Activated CD4-positive, alpha-beta T cell treated with anti-CD3 and anti-CD28 coated beads for 36 hours (primary cell): ENCODE measurements around the gene PTPDC1. TPM values are rescaled to one million over a fixed set of nuclear protein-coding genes. Genes with fewer than 3 reads are reported as not detected.
A peak's percentile ranks its signal among the peaks of the same experiment; 100 is the strongest.
"Not testable (repeated sequence)": the region's sequence is repeated elsewhere in the genome, so short reads cannot be mapped to it uniquely, and the experiment has no call there.

Experiments used
- ATAC-seq: fragments of 200-7000 bp; cut with Tn5 transposase; one replicate; pipeline ENCODE4 v1.10.0; 2021; ENCODE audit warnings: mild to moderate bottlenecking, moderate library complexity
- CTCF ChIA-PET: fragments of 350-600 bp; sonication (Branson Sonifier 250); formaldehyde crosslinking; loops from one replicate; lab custom pipeline; 2021; ENCODE audit warnings: antibody characterized with exemption; lab: Charles Lee
- POLR2A ChIA-PET: fragments of 350-600 bp; sonication (Branson Sonifier 250); formaldehyde crosslinking; loops from one replicate; lab custom pipeline; 2021; ENCODE audit warnings: antibody characterized with exemption, inconsistent platforms; lab: Charles Lee
- DNase-seq: peaks from one replicate; pipeline ENCODE4 v3.0.0-alpha.2; 2020
- H3K27ac Mint-ChIP-seq: one replicate; pipeline ENCODE4 v1.8.0; 2021; ENCODE audit warnings: mixed read lengths
- H3K27me3 Mint-ChIP-seq: one replicate; pipeline ENCODE4 v1.8.0; 2021; ENCODE audit warnings: mixed read lengths
- H3K36me3 Mint-ChIP-seq: one replicate; pipeline ENCODE4 v1.8.0; 2021; ENCODE audit warnings: low read depth, mixed read lengths
- H3K4me1 Mint-ChIP-seq: one replicate; pipeline ENCODE4 v1.8.0; 2021; ENCODE audit warnings: mixed read lengths
- H3K4me3 Mint-ChIP-seq: one replicate; pipeline ENCODE4 v1.8.0; 2021; ENCODE audit warnings: mild to moderate bottlenecking, moderate library complexity, mixed read lengths
- H3K9me3 Mint-ChIP-seq: one replicate; pipeline ENCODE4 v1.8.0; 2021; ENCODE audit warnings: low read depth, mixed read lengths
- intact Hi-C, 2 experiments: fragments of 100-400 bp; cut with DNase I in 1 of 2; cut with micrococcal nuclease in 1 of 2; formaldehyde crosslinking; loops; one replicate each; pipeline versions ENCODE4 v1.14.2 to v1.15.1; 2022 to 2024; cut with DNase I, micrococcal nuclease
- total RNA-seq, 2 experiments: library from RNA; stranded (reverse); gene quantifications; one replicate each; pipeline ENCODE4 v1.2.3, GENCODE V29; 2021

PTPDC1 gene
- total RNA-seq, 2 experiments from 2014 or later = 5.4 to 5.6 TPM

DNA sequence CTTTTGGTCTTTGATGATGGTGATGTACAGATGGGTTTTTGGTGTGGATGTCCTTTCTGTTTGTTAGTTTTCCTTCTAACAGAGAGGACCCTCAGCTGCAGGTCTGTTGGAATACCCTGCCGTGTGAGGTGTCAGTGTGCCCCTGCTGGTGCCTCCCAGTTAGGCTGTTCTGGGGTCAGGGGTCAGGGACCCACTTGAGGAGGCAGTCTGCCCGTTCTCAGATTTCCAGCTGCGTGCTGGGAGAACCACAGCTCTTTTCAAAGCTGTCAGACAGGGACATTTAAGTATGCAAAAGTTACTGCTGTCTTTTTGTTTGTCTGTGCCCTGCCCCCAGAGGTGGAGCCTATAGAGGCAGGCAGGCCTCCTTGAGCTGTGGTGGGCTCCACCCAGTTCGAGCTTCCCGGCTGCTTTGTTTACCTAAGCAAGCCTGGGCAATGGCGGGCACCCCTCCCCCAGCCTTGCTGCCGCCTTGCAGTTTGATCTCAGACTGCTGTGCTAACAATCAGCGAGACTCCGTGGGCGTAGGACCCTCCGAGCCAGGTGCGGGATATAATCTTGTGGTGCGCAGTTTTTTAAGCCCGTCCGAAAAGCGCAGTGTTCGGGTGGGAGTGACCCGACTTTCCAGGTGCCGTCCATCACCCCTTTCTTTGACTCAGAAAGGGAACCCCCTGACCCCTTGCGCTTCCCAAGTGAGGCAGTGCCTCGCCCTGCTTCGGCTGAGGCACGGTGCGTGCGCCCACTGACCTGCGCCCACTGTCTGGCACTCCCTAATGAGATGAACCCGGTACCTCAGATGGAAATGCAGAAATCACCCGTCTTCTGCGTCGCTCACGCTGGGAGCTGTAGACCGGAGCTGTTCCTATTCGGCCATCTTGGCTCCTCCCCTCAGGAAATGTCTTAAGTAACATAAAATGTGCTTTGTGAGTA is 10.2 kb downstream of the PTPDC1 start:
- H3K4me3 Mint-ChIP-seq, H3K36me3 Mint-ChIP-seq, H3K27me3 Mint-ChIP-seq, H3K27ac Mint-ChIP-seq, H3K9me3 Mint-ChIP-seq, DNase-seq, H3K4me1 Mint-ChIP-seq, CTCF ChIA-PET, intact Hi-C loops, POLR2A ChIA-PET, ATAC-seq: not testable (repeated sequence)

DNA sequence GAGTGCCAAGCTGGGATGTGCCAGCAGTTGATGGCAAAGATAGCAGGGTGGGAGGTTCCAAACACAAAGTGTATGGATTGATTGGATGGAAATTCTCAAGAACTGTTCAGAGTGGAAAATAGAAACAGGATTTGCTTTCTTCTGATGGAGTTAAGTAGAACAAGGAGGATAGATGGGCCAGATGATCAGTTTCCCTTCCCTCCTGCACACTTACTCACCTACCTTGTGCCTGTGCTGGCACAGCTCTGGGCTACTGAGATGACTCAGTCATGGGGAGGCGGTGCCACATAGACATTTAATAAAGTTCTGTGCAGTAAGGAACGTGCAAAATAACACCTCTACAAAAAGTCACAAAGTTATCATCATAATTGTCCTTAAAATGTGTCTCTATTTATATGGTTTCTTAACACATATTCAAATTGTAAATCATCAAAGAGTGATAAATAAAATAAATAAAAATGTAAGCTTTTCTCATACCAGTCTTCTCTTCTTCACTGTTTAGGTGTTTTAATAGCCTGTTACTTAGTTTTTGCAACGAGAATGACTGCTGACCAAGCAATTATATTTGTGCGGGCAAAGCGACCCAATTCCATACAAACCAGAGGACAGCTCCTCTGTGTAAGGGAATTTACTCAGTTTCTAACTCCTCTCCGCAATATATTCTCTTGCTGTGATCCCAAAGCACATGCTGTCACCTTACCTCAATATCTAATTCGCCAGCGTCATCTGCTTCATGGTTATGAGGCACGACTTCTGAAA is 12.7 kb downstream of the PTPDC1 start:
- H3K4me1 Mint-ChIP-seq = peaks cover 11% of the 10 kb centered on the region
- no peaks in the 10 kb centered on the region for H3K9me3 Mint-ChIP-seq
- H3K27ac Mint-ChIP-seq = no peak overlapping the region
- peaks cover 6% of the 10 kb centered on the region for H3K36me3 Mint-ChIP-seq
- DNase-seq (peak; percentile 30), ATAC-seq (peak; percentile 83)
- intact Hi-C loops = no loop called here
- ChIA-PET CTCF (interaction anchor here (0.7 kb wide), 1 partner anchor 12 kb away, joined by 4 read pairs; no protein-coding TSS in a partner anchor), POLR2A (no interaction called here)
- no peak overlapping the region for H3K4me3 Mint-ChIP-seq
- no peaks in the 10 kb centered on the region for H3K27me3 Mint-ChIP-seq

DNA sequence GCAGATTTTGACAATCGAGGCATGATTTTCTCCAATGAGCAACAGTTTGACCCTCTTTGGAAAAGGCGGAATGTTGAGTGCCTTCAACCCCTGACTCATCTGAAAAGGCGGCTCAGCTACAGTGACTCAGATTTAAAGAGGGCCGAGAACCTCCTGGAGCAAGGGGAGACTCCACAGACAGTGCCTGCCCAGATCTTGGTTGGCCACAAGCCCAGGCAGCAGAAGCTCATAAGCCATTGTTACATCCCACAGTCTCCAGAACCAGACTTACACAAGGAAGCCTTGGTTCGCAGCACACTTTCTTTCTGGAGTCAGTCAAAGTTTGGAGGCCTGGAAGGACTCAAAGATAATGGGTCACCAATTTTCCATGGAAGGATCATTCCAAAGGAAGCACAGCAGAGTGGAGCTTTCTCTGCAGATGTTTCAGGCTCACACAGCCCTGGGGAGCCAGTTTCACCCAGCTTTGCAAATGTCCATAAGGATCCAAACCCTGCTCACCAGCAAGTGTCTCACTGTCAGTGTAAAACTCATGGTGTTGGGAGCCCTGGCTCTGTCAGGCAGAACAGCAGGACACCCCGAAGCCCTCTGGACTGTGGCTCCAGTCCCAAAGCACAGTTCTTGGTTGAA is 13.6 kb downstream of the PTPDC1 start:
- H3K9me3 Mint-ChIP-seq = no peaks in the 10 kb centered on the region
- ATAC-seq = no peak
- CTCF ChIA-PET = no interaction called here
- no peaks in the 10 kb centered on the region for H3K27me3 Mint-ChIP-seq
- intact Hi-C loops = no loop called here
- POLR2A ChIA-PET = no interaction called here
- peaks cover 11% of the 10 kb centered on the region for H3K4me1 Mint-ChIP-seq
- no peak overlapping the region for H3K27ac Mint-ChIP-seq
- H3K36me3 Mint-ChIP-seq = peaks cover 7% of the 10 kb centered on the region
- no peak overlapping the region for H3K4me3 Mint-ChIP-seq
- no peak for DNase-seq

DNA sequence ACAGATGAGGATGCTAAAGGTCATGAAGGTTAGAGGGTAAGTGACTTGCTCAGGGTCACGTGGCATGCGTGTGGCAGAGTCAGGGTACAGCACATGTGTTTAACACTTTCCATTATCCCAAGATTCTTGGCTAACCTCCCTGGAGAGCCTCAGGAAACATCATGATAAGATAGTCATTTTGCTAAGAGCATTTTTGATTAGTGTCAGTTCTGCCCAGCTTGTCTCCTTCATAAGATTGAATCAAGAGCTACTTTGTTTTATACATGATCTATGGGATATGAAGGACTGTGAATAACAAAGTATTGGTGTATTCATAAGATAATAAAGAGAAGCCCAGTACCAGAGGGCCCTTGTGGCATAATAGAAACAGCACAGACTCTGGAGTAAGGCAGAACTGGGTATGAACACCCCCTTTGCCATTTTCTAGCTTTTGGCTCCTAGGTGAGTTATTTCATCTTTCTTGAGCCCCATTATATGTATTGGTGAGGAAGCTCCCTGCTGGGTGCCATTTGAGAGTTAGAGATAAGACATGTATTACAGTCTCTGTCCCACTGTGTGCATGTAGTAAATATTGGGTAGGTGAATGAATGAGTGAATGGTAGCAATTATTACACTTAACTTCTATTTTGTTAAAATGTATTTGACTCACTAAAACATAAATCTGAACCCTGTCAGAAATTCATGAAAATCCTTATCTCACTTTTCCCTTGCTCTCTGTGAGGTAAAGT is 16.1 kb downstream of the PTPDC1 start:
- intact Hi-C loops = no loop called here
- no peak overlapping the region for H3K4me3 Mint-ChIP-seq
- peaks cover 11% of the 10 kb centered on the region for H3K4me1 Mint-ChIP-seq
- CTCF ChIA-PET = interaction anchor here (0.6 to 1.3 kb wide), 3 partner anchors 22 to 113 kb away, joined by 3 read pairs; no protein-coding TSS in a partner anchor
- ATAC-seq (no peak), DNase-seq (no peak)
- H3K27ac Mint-ChIP-seq = no peak overlapping the region
- peaks cover 8% of the 10 kb centered on the region for H3K36me3 Mint-ChIP-seq
- POLR2A ChIA-PET = no interaction called here
- H3K9me3 Mint-ChIP-seq = no peaks in the 10 kb centered on the region
- H3K27me3 Mint-ChIP-seq = no peaks in the 10 kb centered on the region

DNA sequence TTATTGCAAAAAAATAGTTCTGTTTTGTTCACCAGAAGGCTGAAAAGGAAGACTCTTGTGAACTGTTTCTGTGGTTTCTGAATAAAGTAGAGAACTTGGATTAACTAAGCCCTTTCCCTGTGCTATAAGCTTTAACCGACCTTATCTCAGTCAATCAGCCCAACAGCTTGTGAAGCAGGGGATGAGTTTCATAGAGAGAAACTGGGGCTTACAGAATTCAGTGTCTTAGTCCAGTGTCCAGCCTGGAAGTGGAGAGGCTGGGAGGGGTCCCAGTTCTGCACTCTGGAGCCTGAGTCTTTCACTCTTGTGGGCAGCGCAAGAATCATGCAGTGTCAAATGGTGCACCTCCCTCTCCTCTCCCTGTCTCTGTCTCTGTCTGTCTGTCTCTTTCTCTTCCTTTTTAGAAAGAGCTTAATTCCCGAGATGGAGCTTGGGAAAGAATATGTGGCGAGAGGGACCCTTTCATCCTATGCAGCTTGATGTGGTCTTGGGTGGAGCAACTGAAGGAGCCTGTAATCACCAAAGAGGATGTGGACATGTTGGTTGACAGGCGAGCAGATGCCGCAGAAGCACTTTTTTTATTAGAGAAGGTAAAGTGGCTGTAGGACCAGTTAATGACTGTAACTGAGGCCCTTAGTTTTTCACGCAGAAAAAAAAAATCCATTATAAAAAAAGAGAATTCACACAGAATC is 17.0 kb downstream of the PTPDC1 start:
- CTCF ChIA-PET = interaction anchor here (1.1 kb wide), 1 partner anchor 112 kb away, joined by 3 read pairs; no protein-coding TSS in a partner anchor
- Mint-ChIP-seq H3K27me3 (no peaks in the 10 kb centered on the region), H3K9me3 (no peaks in the 10 kb centered on the region), H3K4me3 (no peak overlapping the region), H3K4me1 (peaks cover 11% of the 10 kb centered on the region), H3K36me3 (peaks cover 8% of the 10 kb centered on the region), H3K27ac (no peak overlapping the region)
- POLR2A ChIA-PET = no interaction called here
- no peak for DNase-seq
- ATAC-seq = no peak
- intact Hi-C loops = no loop called here

DNA sequence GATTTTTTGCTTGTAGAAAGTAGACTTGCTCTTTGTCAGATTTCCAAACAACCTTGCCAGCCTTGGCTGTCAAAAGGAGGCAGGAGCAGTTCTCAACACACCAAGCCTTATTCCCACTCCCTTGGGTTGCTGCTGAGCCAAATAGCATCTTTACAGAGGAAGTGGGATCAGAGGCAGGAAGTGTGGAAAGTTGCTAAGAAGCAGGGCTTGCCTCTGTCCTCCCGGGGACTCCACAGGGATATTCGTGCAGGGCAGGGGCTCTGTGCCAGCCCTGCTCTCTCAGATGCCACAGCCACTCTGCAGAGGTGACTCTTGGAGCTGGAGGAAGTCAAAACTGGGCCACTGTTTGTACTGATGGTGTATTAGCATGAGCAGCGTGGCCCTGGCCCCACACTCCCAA is 24.3 kb downstream of the PTPDC1 start:
- no peak for DNase-seq
- H3K36me3 Mint-ChIP-seq = no peaks in the 10 kb centered on the region

DNA sequence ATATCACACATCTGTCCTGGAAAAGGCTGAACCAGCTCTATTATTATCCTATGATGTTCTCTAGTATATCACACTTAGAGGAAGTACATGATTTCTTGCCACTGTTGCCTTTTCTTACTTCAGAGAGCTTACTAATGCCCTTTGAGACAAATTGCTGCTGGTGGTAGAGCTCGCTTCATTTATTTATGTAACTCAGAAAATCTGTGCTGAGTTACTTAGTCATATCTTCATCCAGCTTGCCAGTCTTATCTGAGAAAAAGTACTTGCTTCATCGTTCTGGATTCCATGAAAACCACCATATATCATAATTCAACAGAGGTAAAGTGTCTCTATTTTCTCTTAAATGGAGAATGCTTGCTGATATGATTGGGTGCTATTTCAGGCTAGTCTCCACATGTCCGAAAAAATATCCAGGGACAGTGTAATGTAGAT is 26.6 kb downstream of the PTPDC1 start:
- POLR2A ChIA-PET = no interaction called here
- Mint-ChIP-seq H3K4me1 (no peaks in the 10 kb centered on the region), H3K4me3 (no peak overlapping the region), H3K9me3 (peaks cover 2% of the 10 kb centered on the region), H3K36me3 (no peaks in the 10 kb centered on the region), H3K27ac (no peak overlapping the region), H3K27me3 (no peaks in the 10 kb centered on the region)
- DNase-seq (no peak), ATAC-seq (no peak)
- intact Hi-C loops = no loop called here
- CTCF ChIA-PET = interaction anchor here (0.6 to 1.1 kb wide), 2 partner anchors 15 to 72 kb away, joined by 3 read pairs; no protein-coding TSS in a partner anchor

More for the DNA sequence above, 24.3 kb downstream of the PTPDC1 start:
- peaks cover 2% of the 10 kb centered on the region for H3K9me3 Mint-ChIP-seq
- intact Hi-C loops = no loop called here
- H3K27ac Mint-ChIP-seq = no peak overlapping the region
- H3K4me1 Mint-ChIP-seq = no peaks in the 10 kb centered on the region
- H3K4me3 Mint-ChIP-seq = no peak overlapping the region
- ChIA-PET POLR2A (no interaction called here), CTCF (interaction anchor here (1.2 kb wide), 1 partner anchor 12 kb away, joined by 4 read pairs; no protein-coding TSS in a partner anchor)
- no peaks in the 10 kb centered on the region for H3K27me3 Mint-ChIP-seq
- no peak for ATAC-seq

DNA sequence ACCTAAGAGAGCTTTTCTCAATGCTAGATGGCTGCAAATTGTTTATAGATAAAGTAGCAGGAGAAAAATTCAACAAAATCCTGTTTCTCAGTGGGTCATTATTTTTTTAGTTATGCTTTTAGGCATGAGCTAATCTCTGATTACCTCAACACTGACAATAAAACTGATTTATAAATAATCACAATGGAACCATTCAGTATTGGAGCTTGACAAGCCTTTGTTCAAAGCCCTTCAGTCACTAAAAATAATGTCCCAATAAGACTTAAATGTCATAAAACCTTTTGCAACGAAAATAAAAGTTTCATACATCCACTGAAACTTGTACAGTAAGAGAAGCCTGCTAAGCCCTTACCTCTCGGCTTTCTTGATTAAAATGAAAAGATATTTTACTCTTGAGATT is 27.2 kb downstream of the PTPDC1 start:
- H3K27ac Mint-ChIP-seq = no peak overlapping the region
- ChIA-PET CTCF (interaction anchor here (1.1 kb wide), 1 partner anchor 14 kb away, joined by 3 read pairs; no protein-coding TSS in a partner anchor), POLR2A (no interaction called here)
- DNase-seq (no peak), ATAC-seq (no peak)
- H3K4me1 Mint-ChIP-seq = no peaks in the 10 kb centered on the region
- H3K27me3 Mint-ChIP-seq = no peaks in the 10 kb centered on the region
- H3K36me3 Mint-ChIP-seq = no peaks in the 10 kb centered on the region
- intact Hi-C loops = no loop called here
- no peak overlapping the region for H3K4me3 Mint-ChIP-seq
- peaks cover 2% of the 10 kb centered on the region for H3K9me3 Mint-ChIP-seq

DNA sequence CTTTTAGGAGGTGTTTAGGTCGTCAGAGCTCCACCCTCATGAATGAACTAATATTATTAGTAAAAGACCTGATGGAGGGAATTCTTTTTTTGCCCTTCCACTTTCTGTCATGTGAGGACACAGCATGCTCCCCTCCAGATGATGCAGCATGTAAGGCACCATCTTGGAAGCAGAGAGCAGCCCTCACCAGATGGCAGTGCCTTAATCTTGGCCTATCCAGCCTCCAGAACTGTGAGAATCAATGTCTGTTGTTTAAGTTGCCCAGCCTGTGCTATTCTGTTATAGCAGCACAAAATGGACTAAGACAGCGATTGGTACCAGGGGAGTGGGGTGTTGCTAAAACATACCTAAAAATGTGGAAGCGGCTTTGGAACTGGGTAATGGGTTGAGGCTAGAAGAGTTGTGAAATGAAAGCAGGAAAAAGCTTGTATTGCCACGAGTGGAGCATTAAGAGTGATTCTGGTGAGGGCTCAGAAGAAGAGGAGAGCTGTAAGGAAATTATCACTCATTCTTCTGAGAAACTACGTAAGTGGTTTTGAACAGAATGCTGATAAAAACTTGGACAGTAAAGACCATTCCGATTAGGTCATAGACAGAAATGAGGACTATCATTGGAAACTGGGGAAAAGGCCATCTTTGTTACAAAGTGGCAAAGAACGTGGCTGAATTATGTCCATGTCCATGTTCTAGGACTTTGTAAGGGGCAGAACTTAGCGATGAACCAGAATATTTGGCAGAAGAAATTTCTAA is 28.6 kb downstream of the PTPDC1 start:
- intact Hi-C loops = no loop called here
- Mint-ChIP-seq H3K4me1 (no peaks in the 10 kb centered on the region), H3K36me3 (no peaks in the 10 kb centered on the region), H3K27ac (no peak overlapping the region), H3K9me3 (peaks cover 2% of the 10 kb centered on the region), H3K4me3 (no peak overlapping the region), H3K27me3 (no peaks in the 10 kb centered on the region)
- CTCF ChIA-PET = no interaction called here
- DNase-seq (no peak), ATAC-seq (no peak)
- POLR2A ChIA-PET = no interaction called here

DNA sequence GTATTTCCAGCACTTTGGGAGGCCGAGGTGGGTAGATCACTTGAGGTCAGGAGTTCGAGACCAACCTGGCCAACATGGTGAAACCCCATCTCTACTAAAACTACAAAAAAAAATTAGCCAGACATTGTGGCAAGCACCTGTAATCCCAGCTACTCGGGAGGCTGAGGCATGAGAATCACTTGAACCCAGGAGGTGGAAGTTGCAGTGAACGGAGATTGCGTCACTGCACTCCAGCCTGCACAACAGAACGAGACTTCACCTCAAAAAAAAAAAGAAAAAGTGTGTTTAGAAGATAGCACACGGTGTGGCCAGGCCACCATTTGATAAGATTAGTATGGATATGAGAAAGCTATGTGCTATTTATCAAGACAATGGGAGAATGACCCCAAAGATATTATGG is 35.8 kb downstream of the PTPDC1 start:
- H3K27me3 Mint-ChIP-seq, ATAC-seq, POLR2A ChIA-PET: not testable (repeated sequence)

More for the DNA sequence above, 35.8 kb downstream of the PTPDC1 start:
- H3K36me3 Mint-ChIP-seq, DNase-seq, intact Hi-C loops, H3K27ac Mint-ChIP-seq, H3K4me3 Mint-ChIP-seq, H3K4me1 Mint-ChIP-seq, H3K9me3 Mint-ChIP-seq, CTCF ChIA-PET: not testable (repeated sequence)
